GM12875 (cell line): Measurements from ENCODE around the gene GNB1L.

Source experiments
- H3K4me3 ChIP-seq: one replicate; pipeline ENCODE4 v1.5.1; 2011; ENCODE audit warnings: low read depth, low read length, control low read depth
- TF ChIP-seq, protein P1 (sequence below): IDR thresholded peaks from 2 replicates; pipeline ENCODE4 v1.5.1; 2011; ENCODE audit warnings: low read depth, mild to moderate bottlenecking, control low read depth, inconsistent platforms, low read length, moderate library complexity, borderline replicate concordance; ENCODE audit not compliant: insufficient read depth

GNB1L gene

DNA sequence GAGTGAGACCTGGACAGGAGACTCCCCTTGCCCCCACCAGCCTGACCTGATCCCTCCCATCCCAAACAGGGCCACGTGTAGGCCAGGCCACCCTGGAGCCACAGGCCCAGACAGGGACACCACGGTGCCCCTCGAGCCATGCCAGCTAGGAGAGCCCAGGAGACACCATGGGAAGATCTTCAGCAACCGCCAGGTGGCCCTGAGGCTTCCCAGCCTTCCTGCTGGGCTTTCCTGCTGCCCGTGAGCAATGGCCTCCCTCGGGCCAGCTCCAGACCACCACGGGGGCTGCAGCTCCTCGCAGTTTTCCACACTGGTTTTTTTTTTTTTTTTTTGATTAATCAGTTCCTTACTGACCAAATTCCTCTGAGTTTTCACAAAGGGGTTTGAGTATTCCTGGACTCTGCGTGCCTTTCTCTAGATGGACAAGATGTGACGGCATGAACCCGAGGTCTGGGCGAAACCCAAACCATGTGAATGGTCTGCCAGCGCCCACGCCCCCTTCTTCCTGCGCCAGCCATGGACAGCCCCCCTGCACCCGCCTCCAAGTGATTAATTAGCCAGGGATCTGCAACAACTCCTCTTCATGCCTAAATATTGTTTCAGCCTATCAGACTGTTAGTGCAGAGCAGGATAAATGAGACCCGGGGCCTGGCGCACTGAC is 53.2 kb downstream of the GNB1L start:
- TF ChIP-seq, protein P1, sequence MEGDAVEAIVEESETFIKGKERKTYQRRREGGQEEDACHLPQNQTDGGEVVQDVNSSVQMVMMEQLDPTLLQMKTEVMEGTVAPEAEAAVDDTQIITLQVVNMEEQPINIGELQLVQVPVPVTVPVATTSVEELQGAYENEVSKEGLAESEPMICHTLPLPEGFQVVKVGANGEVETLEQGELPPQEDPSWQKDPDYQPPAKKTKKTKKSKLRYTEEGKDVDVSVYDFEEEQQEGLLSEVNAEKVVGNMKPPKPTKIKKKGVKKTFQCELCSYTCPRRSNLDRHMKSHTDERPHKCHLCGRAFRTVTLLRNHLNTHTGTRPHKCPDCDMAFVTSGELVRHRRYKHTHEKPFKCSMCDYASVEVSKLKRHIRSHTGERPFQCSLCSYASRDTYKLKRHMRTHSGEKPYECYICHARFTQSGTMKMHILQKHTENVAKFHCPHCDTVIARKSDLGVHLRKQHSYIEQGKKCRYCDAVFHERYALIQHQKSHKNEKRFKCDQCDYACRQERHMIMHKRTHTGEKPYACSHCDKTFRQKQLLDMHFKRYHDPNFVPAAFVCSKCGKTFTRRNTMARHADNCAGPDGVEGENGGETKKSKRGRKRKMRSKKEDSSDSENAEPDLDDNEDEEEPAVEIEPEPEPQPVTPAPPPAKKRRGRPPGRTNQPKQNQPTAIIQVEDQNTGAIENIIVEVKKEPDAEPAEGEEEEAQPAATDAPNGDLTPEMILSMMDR: no peak
- H3K4me3 ChIP-seq: no peak overlapping the region

DNA sequence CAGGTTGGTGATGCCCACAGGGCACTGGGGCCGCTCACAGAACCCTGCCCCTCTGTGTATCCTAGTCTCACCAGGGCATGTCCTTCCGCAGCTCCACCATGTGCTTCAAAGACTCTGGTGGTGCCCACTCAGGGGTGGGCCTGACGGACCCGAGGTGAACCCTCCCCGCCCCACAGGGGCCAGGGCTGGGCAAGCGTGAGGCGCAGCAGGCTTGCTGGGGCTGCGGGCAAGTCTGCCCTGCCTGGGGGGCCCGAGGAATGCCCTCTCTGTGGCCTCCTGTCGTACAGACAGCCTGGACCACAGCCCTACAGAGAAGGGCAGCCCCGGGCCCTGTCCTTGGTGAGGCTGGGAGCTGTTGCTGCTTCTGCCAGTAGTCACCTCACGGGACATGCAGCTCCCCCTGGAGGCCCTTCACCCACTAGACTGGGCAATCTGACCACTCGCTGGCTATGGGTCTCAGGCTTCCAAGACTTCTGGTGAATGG is 53.9 kb downstream of the GNB1L start:
- TF ChIP-seq, protein P1: no peak

DNA sequence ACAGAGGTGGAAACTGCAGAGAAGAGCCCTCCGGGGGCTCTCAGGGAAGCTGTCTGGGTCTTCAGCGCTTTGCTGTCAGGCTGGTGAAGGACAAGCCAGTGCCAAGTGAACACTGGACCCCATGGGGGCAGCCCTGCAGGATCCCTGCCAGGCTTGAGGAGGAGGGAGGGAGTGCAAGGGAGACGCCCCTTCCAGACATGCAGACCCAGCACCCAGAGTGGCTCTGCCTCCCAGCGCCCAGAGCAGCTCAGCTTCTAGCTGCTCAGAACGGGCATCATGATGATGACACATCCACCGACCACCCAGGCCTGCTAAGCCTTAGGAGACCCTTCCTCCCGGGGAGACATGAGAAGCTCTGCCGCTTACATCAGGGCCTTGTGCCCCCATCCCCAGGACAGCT is 54.4 kb downstream of the GNB1L start:
- H3K4me3 ChIP-seq: no peak overlapping the region
- TF ChIP-seq, protein P1: no peak

More for the DNA sequence above, 53.9 kb downstream of the GNB1L start:
- H3K4me3 ChIP-seq: no peak overlapping the region

DNA sequence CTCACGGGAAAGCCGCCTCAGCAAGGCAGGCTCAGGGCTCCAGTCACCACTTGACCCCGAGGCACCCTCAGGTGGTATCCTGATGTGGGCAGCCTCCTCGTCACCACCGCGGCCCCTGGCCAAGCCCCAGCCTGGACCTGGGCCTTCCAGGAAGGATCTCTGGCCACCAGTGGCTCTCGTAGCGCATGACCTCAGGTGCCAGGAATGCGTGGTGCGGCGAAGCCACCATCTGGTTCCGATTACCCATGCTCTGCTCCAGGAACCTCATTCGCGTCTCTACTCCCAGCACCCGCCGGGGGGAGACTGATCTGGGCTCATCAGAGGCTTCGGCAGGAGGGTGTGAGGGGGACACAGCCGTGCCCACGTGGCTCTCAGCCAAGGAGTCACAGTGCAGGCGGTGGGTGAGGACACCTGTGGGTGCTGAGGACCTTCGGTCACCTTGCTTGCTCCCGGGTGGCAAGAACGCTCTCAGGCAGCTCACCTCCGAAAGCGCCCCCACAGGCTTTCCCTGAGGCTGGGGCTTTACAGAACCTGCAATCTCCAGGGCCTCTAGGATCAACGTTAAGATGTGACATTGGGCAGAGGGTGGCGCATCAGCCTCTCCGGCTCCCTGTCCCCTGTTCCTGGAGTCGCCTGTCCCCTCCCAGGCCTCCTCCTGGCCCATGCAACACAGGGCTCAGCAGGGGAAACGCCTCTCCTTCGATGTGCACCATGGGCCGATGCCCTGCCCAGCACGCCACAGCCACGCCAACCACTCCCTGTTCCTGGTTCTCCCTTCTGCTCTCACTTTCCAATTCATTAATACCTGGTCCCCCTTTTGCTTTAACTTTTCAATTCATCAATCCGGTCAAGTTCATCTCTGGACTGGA is 55.1 kb downstream of the GNB1L start:
- TF ChIP-seq, protein P1: no peak

DNA sequence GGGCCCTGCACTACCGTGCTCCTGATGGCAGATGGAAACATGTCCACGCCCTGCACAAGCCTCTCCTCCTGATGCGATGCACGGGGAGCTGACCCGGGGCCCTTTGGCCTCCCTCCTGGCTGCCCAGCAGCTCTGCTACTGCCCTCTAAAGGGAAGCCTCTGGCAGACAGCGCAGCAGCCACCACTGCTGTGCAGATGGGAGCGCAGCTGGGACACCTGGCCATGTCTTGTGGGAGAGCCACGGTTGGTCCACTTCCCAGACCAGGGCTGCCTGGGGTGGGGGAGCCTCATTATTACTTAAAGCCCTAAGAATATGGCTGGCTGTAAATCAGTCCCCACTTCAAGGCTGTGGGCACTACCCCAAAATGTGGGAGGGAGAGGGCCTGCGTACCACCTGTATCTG is 55.8 kb downstream of the GNB1L start:
- TF ChIP-seq, protein P1: no peak
- H3K4me3 ChIP-seq: no peak overlapping the region

More for the DNA sequence above, 55.1 kb downstream of the GNB1L start:
- no peak overlapping the region for H3K4me3 ChIP-seq

DNA sequence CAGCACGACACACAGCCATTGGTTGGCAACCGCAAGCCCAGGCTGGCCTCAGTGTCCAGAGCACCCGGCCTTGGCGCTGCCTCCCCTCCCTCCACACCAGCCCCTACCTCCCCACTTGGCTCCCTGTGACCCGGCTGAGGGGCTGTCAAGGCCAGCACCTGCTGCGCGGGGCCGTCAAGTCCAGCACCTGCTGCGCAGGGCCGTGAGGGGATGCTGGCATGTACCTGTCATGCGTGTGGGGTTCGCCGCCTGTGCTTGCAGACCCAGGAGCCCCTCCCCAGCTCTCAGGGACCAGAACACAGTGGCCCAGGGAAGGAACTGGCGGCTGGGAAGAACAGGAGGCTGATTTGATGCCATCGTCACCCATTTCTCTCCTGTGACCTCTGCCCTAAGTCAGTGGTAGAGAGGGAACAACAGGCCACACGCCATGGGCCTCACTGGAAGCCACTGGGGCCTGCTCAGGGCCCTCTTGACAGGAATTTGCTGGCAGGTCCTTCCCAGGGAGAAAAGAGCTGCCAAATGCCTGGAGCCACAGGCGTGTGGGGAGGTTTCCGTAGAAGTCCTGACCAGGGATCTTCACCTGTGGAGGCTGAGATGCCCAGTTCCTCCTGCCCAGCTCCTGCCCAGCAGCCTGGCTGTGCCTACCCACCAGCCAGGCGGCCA is 56.5 kb downstream of the GNB1L start:
- H3K4me3 ChIP-seq: no peak overlapping the region
- TF ChIP-seq, protein P1: no peak
